Measurements from ENCODE around the gene ENTHD1. TPM values are rescaled to one million over a fixed set of nuclear protein-coding genes. Genes with fewer than 3 reads are reported as not detected.

The ENTHD1 gene
- total and polyA plus RNA-seq, 2 of the 8 experiments (the other 6 are each of a cell fraction or from before 2014, with no cell fraction given): not detected

GRCh38 chr22:39932918-39933649, 39.5 kb upstream of the ENTHD1 start:
- peak overlapping the region; percentile 28; the same call in 1 of the 2 replicates for H2BK20ac ChIP-seq (ENCODE audit: low read length)
- TF ChIP-seq, protein P1, sequence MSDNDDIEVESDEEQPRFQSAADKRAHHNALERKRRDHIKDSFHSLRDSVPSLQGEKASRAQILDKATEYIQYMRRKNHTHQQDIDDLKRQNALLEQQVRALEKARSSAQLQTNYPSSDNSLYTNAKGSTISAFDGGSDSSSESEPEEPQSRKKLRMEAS (IDR thresholded peaks at IDR 0.05): no peak
- TF ChIP-seq EZH2 (IDR thresholded peaks at IDR 0.05; ENCODE audit: low read depth, low read length, severe bottlenecking): no peak
- TF ChIP-seq, protein P2, sequence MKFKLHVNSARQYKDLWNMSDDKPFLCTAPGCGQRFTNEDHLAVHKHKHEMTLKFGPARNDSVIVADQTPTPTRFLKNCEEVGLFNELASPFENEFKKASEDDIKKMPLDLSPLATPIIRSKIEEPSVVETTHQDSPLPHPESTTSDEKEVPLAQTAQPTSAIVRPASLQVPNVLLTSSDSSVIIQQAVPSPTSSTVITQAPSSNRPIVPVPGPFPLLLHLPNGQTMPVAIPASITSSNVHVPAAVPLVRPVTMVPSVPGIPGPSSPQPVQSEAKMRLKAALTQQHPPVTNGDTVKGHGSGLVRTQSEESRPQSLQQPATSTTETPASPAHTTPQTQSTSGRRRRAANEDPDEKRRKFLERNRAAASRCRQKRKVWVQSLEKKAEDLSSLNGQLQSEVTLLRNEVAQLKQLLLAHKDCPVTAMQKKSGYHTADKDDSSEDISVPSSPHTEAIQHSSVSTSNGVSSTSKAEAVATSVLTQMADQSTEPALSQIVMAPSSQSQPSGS (IDR thresholded peaks at IDR 0.05; ENCODE audit: low read length): no peak; the same call in 1 of the 2 replicates
- TF ChIP-seq CEBPB (IDR thresholded peaks at IDR 0.05; ENCODE audit: low read depth, low read length): no peak
- TF ChIP-seq SUZ12 (IDR thresholded peaks at IDR 0.05; ENCODE audit: low read length): no peak
- peak; percentile 50; the same call in 1 of the 2 replicates for TF ChIP-seq SRF (IDR thresholded peaks at IDR 0.05; ENCODE audit: low read depth, low read length)
- TF ChIP-seq SP4 (IDR thresholded peaks at IDR 0.05; ENCODE audit: low read length): no peak; the same call in 1 of the 2 replicates
- TF ChIP-seq CHD1 (IDR thresholded peaks at IDR 0.05; ENCODE audit: low read depth, low read length): no peak
- no peak for TF ChIP-seq CHD2 (IDR thresholded peaks at IDR 0.05; ENCODE audit: low read length)
- peak; percentile 49 for TF ChIP-seq ASH2L (IDR thresholded peaks at IDR 0.05; ENCODE audit: low read length)
- TF ChIP-seq POLR2A (IDR thresholded peaks at IDR 0.05; ENCODE audit: control extremely low read depth in 1 of 2, low read depth in 2 of 2, low read length in 2 of 2): no peak

More at GRCh38 chr22:39932918-39933649, 39.5 kb upstream of the ENTHD1 start:
- Histone ChIP-seq H2AK5ac (ENCODE audit: low read depth, low read length) (no peak overlapping the region), H4K91ac (replicated peaks; ENCODE audit: insufficient read length, low read length) (no peak overlapping the region), H3K27ac (ENCODE audit: low read depth, low read length) (no peak overlapping the region), H3K18ac (ENCODE audit: extremely low read depth, low read length) (no peak overlapping the region; the same call in 1 of the 2 replicates), H3K79me2 (ENCODE audit: control insufficient read depth in 1 of 2, insufficient read depth in 2 of 2, low read length in 2 of 2) (no peaks in the 10 kb centered on the region), H3K14ac (ENCODE audit: insufficient read length) (no peak overlapping the region), H3K27me3 (replicated peaks in 1 of 4; ENCODE audit: control insufficient read depth in 3 of 4, extremely low read depth in 1 of 4, insufficient read depth in 3 of 4, low read length in 3 of 4) (no peaks in the 10 kb centered on the region), H3K9me3 (ENCODE audit: insufficient read depth in 2 of 2, low read depth in 1 of 2, low read length in 1 of 2) (no peaks in the 10 kb centered on the region), H2BK12ac (ENCODE audit: low read depth, low read length) (no peak overlapping the region), H4K5ac (ENCODE audit: insufficient read length, low read depth, low read length) (no peak overlapping the region), H2BK5ac (ENCODE audit: low read depth, low read length) (no peak overlapping the region), H3K4me2 (ENCODE audit: insufficient read depth in 1 of 2, low read depth in 2 of 2, low read length in 2 of 2) (peak overlapping the region in 1 of 2 experiments; percentile 30; a peak in 2 of 4 replicates), H3K23ac (ENCODE audit: insufficient read length) (no peak overlapping the region), H2AFZ (ENCODE audit: low read length) (no peak overlapping the region), H3K4ac (replicated peaks; ENCODE audit: insufficient read length, low read depth, low read length) (no peak overlapping the region), H2BK15ac (ENCODE audit: low read length) (no peak overlapping the region), H3K4me1 (replicated peaks in 1 of 4; ENCODE audit: control insufficient read depth in 3 of 4, insufficient read depth in 4 of 4, low read length in 3 of 4) (peaks cover 0 to 11% (median 4%) of the 10 kb centered on the region in 4 experiments; a peak in 5 of 7 replicates), H4K20me1 (replicated peaks in 1 of 2; ENCODE audit: control insufficient read depth in 1 of 2, insufficient read depth in 2 of 2, low read length in 2 of 2) (no peaks in the 10 kb centered on the region), H3K79me1 (ENCODE audit: low read depth, low read length) (no peaks in the 10 kb centered on the region), H3K9ac (replicated peaks in 1 of 4; ENCODE audit: extremely low read depth in 1 of 4, low read depth in 3 of 4, low read length in 3 of 4) (no peak overlapping the region), H4K8ac (ENCODE audit: extremely low read depth, insufficient read depth, low read length) (no peak overlapping the region), H3K4me3 (ENCODE audit: extremely low read depth in 1 of 4, insufficient read depth in 2 of 4, low read depth in 3 of 4, low read length in 4 of 4) (no peak overlapping the region), H3K23me2 (ENCODE audit: low read depth, low read length) (no peaks in the 10 kb centered on the region; the same call in 1 of the 2 replicates), H3K36me3 (ENCODE audit: control insufficient read depth in 2 of 4, insufficient read depth in 4 of 4, low read length in 3 of 4) (no peaks in the 10 kb centered on the region), H3K56ac (replicated peaks; ENCODE audit: insufficient read length, low read depth, low read length) (no peak overlapping the region), H2BK120ac (replicated peaks; ENCODE audit: low read depth, low read length) (no peak overlapping the region)
- ChIA-PET POLR2A (ENCODE audit: partially characterized antibody) (interaction anchor here (0.7 to 2.0 kb wide), 9 partner anchors 10 to 111 kb away, joined by 3 to 11 read pairs (median 5); no protein-coding TSS in a partner anchor), CTCF (ENCODE audit: partially characterized antibody) (interaction anchor here (0.6 to 4.1 kb wide), 32 partner anchors 9 to 398 kb away, joined by 3 to 110 read pairs (median 4); partner anchors contain the start of gene FAM83F)
- FAIRE-seq: peak; percentile 97
- DNase-seq (ENCODE audit: low read depth in 1 of 2, low spot score in 2 of 2): peak; percentile 78 to 86
- WGBS, 2 experiments (ENCODE audit: extremely low coverage in 1 of 2, insufficient coverage in 1 of 2, insufficient read length in 1 of 2, insufficient replicate concordance in 2 of 2, low coverage in 1 of 2, low lambda C conversion rate in 2 of 2, missing lambda C conversion rate in 1 of 2): 44% methylated on average over 7 of the region's 7 CpGs; no CpG with 5 or more reads in 1 of the 2 experiments

All from H1 (cell line).